Left renal pelvis (tissue), 4 donors: ENCODE measurements around the gene LRMDA. TPM values are rescaled to one million over a fixed set of nuclear protein-coding genes. Genes with fewer than 3 reads are reported as not detected.
A peak's percentile ranks its signal among the peaks of the same experiment; 100 is the strongest.

Experiments
- DNase-seq, 4 donors: peaks; one replicate each; pipeline ENCODE4 v3.0.0-alpha.2; 2013; ENCODE audit warnings: low read depth in 4 of 4, low spot score in 3 of 4
- polyA plus RNA-seq, 4 donors: library from polyadenylated mRNA; unstranded; fragments of 120-200 nt; gene quantifications; one replicate each; pipeline ENCODE4 v1.2.1, GENCODE V29; 2013; ENCODE audit not compliant: insufficient read length in 4 of 4

The LRMDA gene
- polyA plus RNA-seq, 4 donors: 7.8 to 23.9 (median 16.5) TPM

DNA sequence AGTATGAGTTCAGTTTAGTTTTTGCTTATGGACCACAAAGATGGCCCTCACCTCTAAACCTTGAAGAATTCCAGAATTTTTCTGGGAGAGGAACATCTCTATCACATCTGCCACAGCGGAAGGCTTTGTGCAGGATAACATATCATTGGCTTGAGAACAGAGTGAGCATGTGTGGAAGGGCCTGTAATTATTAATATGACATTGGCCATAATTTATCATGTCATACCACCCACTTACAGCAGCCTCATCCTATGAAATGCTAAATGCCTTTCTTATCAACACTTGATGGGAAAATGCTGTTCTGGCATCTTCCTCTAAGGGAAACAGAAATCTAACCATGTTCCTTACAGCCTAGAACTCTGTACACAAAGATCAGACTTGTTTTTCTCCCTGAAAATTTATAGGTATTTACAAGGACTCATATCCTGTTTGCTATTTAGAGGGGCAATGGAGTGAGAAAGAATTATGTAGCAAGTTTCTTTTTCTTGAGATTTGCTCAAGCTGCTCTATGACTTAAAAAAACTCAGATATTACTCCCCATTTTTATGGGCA lies 817.3 kb downstream of the LRMDA start:
- peak in 1 of 4 donors; percentile 48 for DNase-seq

DNA sequence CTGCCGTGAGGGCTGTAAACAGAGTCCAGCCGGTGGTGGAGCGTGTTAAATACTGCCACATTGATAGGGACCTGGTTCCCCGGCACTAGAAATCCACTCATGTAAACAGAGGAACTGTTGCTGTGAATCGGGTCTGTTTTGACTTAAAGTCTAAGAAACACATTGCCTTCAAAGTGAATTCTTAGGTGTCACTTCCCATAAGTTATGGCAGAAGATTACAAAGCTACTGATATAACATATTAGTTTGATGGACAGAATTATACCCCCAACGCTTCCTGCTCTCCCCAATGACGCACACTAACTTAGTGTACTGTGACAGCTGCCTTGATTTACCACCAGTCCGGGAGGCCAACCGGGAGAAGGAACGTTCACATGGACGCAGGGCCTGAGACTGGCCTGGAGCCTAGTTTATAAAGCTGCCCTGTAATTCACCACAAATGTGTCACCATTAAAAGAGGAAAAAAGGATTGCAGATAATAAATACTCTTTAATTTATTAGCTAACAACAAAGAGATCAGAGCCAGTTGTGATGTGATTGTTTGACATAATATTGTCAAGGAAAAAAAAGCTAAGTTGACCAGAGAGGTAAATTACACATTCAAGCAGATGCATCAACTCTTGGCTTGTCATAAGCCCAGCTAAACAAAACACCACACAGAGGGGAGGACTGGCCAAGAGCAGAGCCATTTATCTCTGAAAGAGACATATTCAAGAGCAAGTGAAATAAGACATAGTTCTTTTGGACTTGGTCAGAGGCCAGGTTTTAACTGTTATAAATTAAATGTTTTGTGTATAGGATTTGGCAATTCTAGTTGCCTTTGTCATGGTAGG lies 820.6 kb downstream of the LRMDA start:
- peak; percentile 89 to 94 (median 93) for DNase-seq

DNA sequence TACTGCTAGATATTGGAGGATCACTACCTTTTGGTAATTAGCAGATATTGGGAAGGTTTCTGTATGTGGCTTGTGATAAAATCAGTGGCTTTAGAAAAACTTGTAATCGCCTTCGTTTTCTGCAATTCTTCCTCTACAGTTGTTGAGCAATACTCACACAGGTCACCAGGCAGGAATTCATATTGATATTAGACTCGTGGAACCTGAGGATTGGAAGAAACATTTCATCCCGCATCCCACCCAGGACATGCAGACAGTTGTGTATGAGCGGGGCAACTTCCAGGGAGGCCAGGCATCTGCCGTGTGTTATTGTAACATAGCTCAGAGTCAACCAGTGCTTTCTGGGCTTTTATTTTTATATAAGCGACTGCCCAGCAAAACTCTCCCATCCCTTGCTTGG lies 821.3 kb downstream of the LRMDA start:
- no peak for DNase-seq

DNA sequence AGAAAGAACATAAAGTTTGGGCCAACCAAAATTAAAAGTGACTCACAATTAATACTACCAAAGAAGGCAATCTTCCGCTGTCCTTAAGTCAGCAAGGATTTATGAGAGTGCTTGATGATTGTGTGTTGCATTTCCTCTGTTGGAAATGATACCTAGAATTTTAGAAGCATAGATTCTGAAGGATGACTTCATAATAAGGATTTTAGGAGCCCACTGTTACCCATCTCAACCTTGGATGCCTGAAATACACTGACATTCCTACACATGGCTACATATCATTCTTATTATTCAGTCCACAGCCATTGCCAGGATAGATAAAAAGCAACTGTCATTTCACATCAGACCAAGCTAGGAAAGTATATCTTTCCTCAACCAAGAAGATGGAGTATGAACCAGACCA lies 823.8 kb downstream of the LRMDA start:
- no peak for DNase-seq

DNA sequence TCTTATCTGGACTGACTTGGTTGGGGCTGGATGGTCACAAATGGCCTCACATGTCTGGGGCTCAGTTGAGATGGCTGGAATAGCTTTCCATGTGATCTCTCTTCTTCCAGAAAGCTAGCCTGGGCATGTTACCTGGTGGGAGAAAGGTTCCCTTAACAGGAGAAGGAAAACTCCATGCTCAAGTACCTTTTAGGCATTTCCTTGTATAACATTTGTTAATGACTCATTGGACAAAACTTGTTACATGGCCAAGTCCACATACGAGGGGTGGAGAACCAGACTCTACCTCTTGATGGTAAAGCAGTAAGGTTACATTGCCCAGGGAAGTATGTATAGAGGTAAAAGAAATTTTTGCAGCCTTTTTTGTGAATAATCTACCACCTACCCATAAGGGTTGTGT lies 826.4 kb downstream of the LRMDA start:
- DNase-seq: no peak

DNA sequence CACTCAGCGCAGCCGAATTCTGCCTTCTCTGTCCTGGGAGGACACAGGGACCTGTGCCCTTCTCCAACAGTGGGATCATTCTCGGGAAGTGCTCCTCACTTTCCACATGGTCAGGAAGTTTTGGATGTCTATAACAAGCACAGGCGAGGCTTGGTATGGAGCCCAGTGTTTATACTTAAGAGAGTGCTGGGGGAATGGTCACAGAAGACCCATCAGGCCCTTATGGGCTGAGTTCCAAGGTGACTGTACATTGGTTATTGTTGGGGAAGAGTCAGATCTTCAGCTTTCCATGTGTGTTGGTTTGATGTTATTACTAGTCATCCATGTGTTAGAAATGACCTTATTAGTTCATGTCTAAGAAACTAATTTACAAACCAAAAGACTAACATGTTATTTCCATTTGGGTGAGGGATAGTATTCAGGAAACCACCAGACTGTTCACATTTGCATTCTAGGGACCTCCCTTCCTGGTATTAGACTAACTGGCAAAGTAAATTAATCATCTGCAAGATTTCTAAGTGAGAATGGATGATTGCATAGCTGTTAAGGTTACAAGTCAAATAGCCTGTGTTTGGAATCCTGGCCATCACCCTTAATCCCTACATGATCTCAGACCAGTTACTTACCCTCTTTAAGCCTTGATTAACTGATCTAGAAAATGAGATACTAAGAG lies 834.2 kb downstream of the LRMDA start:
- no peak for DNase-seq

DNA sequence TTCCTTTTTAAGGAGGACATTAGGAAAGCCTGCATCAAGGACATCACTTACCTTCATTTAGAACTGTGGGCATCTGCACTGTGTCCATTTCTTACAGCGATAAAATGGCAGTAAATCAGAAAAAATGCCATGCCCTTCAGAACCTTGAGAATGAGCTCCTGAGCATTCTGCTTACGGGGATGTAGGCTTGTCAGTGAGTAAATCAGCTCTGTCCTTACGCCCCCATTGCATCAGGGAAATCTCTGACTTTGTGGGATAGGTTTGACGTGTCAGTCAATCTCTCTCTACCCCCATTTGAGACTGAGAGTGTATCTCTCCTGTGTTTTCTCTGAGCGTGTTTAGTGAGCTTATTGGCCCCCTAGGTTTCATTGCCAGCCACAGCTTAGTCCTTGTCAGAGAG lies 837.1 kb downstream of the LRMDA start:
- DNase-seq: no peak

DNA sequence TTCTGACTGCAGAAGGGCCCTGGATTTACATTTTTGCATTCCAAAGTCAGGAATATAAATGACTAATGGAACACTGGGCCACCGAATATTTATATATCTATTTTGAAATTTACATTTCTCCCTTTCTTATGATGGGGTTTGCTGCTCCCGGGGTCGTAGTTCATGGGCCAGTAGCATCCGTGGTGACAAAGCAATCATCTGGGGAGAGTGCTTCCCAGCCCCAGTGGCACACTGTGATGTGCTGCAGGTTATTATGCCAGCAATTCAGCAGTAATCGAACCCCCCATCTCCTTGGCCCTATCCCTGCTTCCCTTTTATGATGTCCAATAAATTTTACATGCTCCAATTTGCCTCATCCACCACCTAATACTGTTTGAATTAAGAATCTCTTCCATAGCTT lies 837.5 kb downstream of the LRMDA start:
- DNase-seq: no peak

DNA sequence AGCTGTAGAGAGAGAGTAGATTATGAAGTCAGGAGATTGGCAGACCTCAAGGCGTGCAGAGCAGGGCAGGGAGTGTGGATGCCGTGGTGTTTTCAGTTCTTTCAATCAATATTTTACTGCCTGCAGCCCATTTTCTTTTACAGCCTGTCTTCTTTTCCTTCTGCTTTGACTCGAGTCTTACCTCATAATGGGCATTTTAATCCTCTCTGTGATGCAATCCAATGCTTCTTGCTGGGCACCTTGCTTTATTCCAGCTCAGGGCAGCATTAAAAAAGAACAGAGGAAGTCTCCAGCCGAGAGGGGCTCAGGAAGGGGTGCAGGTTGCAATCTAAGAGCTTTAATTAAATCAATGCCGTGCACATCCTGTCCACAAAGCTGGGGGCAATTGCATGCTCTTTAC lies 839.0 kb downstream of the LRMDA start:
- DNase-seq: no peak

DNA sequence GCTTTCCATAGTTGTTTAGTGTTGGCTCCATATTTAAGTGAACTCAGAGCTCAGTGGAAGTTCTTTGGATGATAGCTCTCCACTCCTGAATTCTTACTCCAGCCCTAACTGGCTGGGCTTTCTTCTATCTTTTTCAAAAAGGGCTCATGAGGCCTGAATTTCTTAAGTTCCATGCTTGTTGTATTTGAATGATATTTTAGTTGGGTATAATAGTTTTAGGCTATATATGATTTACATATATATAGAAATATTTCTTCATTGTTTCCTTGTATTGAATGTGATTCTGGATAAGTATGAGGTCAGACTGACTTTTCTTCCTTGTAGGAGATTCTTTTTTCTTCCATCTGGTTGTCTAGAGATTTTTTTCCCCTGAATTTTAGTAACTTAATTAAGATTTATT lies 843.5 kb downstream of the LRMDA start:
- no peak for DNase-seq

DNA sequence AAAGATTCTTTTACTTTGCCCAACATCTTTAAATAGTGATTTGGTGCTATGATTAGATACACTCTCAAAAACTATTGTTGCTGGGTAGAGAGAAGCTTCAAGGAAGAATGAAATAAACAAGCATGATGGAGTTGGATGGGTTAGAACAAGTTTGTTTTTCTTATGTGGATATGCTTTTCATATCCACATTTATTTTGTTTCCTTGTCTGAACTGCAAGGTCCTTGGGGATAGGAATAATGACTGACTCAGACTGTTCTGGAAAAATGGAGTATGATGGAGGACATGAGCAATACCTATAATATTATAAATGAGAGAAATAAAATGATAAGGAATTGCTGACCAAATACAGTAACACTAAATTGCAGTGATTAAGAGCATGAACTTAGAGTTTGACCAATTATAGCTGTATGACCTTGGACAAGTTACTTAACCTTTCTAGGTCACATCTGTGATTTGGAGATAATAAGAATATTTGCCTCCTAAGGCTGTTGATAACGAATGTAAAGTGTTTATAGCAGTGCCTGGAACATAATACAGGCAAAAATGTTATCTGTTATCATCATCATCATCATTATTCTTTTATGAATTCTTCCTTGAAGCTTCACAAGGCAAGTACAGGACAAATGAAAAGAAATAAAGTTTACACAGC lies 847.5 kb downstream of the LRMDA start:
- no peak for DNase-seq

DNA sequence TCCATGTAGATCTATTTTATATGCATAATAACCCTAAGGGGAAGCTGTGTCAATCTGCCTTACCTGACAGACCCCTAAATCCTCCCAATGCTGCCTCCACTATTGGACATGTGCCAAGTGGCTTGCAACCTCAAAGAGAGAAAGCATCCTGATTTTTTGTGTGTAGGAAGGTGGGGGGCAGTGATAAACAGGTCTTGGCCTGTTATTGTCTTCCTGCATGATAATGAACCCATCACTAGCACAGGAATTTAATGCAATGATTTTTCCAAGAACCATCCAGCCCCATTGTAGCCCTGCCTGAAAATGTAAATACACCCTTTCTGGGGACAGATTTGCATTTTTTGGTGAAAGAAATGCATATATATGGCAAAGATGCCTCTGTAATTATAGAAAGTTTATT lies 850.2 kb downstream of the LRMDA start:
- no peak for DNase-seq

DNA sequence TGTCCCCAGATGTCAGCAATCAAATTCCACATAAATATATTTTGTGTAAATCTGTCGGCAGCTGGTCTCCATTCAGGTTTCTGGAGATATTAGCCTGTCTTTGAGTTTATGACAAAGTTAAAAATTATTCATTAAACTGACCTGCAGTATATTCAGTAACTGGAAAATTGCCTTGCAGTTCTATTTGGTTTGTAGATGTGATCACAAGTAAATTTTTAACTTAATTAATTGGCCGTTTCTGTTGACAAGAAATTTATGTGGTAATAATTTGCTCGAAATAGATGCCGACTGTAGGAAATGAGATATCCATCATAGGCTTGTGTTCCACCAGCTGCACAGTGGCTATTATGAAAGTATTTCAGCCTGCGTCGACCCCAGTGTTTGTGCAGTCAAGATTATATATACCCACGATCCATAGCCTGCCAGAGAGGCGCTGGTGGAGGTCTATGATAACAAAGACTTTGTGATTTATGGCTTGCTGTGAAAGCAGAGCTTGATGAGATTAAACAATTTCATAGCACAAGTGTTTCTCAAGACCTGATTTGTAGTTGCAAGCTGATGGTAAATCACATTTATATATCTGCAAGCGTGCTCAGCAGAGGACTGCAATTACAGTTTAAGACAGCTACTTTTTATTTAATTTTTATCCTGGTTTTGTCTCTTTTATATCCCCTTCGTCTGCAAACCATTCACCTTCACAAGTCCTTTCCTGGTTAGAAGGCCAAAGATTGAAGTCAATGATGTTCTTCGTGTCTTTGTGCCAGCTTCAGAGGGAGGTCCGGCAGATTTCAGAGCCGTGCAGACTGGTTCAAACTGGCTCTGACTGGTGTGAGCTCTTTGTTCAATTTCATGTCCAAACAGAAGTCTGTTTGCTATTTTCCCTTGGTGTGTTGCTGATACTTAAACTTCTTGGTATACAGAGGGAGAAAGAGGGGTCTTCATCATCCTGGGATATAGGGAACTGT lies 850.9 kb downstream of the LRMDA start:
- peak; percentile 85 to 92 (median 89) for DNase-seq

DNA sequence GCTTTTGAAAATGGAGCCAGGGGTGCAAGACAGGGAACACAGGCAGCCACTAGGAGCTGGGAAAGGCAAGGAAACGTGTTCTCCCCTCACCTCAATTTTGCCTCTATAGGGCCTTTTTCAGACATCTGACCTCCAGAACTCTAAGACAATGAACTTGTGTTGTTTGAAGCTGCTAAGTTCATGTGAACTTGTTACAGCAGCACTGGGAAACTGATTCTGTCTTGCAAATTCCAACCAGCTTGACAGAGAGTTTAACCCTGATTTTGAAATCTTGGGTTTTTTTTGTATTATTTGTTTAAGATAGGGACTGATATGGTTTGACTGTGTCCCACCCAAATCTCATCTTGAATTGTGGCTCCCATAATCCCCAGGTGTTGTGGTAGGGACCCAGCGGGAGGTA lies 852.9 kb downstream of the LRMDA start:
- DNase-seq: no peak

DNA sequence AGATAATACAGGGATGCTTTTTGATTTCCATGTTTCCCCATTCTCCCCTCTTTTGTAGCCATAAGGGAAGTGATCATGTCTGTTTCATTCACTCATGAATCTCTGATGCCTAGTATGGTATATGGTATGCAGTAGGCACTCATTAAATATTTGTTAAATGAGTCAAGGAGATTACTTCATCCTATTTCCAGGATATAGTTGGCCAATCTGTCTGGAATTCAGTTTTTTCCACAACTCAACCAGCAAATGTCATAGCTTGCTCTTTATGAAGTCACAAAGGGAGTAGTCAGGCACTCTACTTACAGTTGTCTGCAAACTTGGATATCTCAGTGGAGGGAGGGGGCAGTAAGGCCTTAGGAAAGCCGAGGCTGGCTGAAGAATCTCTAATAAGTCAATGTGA lies 853.6 kb downstream of the LRMDA start:
- DNase-seq: no peak

DNA sequence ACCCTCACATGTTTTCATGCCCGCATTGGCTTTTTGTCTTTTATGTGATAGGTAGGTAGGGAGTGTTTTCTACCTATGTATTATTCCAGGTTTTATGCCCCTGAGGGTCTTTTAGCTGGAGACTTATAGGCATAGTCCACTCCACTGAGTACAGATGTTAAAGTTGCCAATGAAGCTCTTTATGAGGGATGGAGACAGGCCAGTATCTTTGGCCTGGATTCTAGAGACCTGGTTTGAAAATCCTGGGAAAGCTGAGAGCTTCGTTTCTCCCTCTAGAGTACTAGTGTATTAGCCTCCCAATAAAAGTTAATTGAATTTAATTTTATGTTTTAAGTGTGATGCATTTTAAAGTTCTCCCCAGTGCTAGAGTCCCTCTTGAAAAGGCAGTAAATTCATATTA lies 854.1 kb downstream of the LRMDA start:
- no peak for DNase-seq

DNA sequence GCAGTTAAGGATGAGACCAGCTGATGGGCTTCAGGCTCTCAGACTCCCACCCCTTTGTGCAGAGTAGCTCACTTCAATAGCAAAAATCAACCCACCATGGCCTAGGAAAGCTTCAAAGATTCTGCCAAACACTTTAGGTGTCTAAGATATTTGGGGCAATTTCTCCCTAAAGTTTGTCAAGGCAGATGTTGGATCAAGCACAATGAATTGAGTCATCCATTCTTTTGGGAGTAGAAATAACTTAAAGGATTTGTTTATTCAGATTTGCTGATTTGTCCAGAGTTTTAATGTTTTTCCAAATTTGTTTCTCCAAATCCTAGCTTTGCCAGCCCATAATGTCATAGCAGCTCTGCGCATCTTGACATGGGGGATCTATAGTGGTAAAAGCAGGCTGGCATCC lies 855.1 kb downstream of the LRMDA start:
- no peak for DNase-seq

DNA sequence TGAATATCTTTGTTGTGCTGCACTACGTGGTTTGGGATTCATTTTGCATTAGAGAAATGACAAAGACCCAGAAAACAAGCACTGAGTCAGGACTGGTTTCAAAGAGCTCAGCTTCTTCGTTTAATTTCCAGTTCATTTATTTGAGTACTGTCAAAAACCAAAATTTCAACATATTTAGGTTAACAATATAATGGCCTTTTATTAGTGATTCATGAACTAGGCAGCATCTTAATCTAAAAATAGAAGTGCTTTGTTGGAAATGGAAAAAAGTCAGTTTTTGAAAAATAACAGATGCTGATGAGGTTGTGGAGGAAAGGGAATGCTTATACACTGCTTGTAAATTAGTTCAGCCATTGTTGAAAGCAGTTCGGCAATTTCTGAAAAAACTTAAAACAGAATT lies 856.4 kb downstream of the LRMDA start:
- no peak for DNase-seq

DNA sequence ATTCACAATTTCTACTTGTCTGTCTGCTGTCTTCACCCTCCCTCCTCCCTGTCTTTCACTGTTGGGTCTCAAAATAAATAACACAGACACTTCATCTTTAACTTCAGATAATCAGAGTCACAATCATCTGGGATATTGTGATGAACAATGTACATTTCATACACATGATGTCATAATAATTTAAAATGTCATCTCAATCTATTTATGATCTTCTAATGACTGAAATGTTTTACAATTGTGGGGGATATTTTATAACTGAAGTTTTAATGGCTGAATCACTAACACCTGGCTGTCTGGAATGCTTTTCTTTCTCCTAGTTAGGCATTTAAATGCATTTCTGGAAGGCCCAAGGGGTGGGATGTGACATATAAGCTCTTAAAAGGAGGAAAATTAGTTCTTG lies 859.8 kb downstream of the LRMDA start:
- DNase-seq: no peak

DNA sequence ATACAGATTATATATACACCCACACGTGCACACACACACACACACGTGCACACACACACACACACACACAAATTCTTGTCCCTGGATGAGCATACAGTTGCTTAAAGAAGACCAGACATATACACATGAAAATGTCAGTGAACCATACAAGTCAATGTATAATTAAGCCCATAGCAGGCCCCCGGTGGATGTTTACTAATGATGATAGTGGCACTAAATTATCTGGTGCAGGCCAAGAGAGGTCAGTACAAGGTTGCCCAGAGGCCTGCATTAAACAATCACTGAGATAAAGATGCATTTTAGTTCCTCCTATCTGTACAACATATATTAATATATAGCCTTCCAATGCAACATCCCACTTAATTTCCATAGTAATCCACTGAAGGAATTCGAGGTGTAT lies 860.5 kb downstream of the LRMDA start:
- DNase-seq: no peak
